IMR-90 (cell line): Measurements from ENCODE around the gene FADS1. TPM values are rescaled to one million over a fixed set of nuclear protein-coding genes. Genes with fewer than 3 reads are reported as not detected.

Experiments used
- ATAC-seq: fragments of 200-7000 bp; cut with Tn5 transposase; 2 replicates; pipeline ENCODE4 v1.9.1; 2020; ENCODE audit warnings: low read depth, mild to moderate bottlenecking, moderate library complexity
- BruUV-seq: library from RNA; stranded (reverse); fragments of 400-500 nt; replicated peaks from 2 replicates; lab custom pipeline; 2021; lab: Mats Ljungman, UMichigan
- CTCF ChIA-PET: fragments of 300-600 bp; formaldehyde crosslinking; extraction: SDS; loops from one replicate; lab custom pipeline; 2021; ENCODE audit warnings: antibody characterized with exemption; lab: Yijun Ruan, JAX
- POLR2A ChIA-PET: fragments of 300-600 bp; sonication (Branson Sonifier 250); formaldehyde crosslinking; loops from one replicate; lab custom pipeline; 2022; ENCODE audit warnings: antibody characterized with exemption; ENCODE audit not compliant: unreplicated experiment; lab: Charles Lee
- DNase-seq: peaks from one replicate; pipeline ENCODE4 v3.0.0; 2013
- H2AFZ ChIP-seq: replicated peaks from 2 replicates; pipeline ENCODE3; 2013; ENCODE audit warnings: low read length, mild to moderate bottlenecking; ENCODE audit not compliant: poor library complexity
- H2AK5ac ChIP-seq: 2 replicates; pipeline ENCODE4 v1.6.1; 2013; ENCODE audit warnings: low read depth, low read length, inconsistent platforms
- H2AK9ac ChIP-seq: replicated peaks from 2 replicates; pipeline ENCODE3; 2013; ENCODE audit warnings: mild to moderate bottlenecking, low read depth, low read length, moderate library complexity; ENCODE audit not compliant: poor library complexity
- H2BK120ac ChIP-seq: 2 replicates; pipeline ENCODE4 v1.6.1; 2013; ENCODE audit warnings: low read depth, low read length, inconsistent platforms
- H2BK15ac ChIP-seq: 3 replicates; pipeline ENCODE4 v1.6.1; 2013; ENCODE audit warnings: low read depth, low read length, inconsistent platforms
- H2BK20ac ChIP-seq: 2 replicates; pipeline ENCODE4 v1.6.1; 2013; ENCODE audit warnings: low read depth, mild to moderate bottlenecking, inconsistent platforms, low read length, moderate library complexity
- H2BK5ac ChIP-seq: 2 replicates; pipeline ENCODE4 v1.6.1; 2013; ENCODE audit warnings: mild to moderate bottlenecking, low read depth, low read length, inconsistent platforms; ENCODE audit not compliant: poor library complexity, severe bottlenecking
- H3K14ac ChIP-seq: replicated peaks from 2 replicates; pipeline ENCODE4 v1.6.1; 2013; ENCODE audit warnings: low read depth, low read length, inconsistent platforms
- H3K18ac ChIP-seq: 2 replicates; pipeline ENCODE4 v1.6.1; 2013; ENCODE audit warnings: low read depth, low read length, control low read depth
- H3K23ac ChIP-seq: 2 replicates; pipeline ENCODE4 v1.6.1; 2013; ENCODE audit warnings: low read depth, low read length, inconsistent platforms
- H3K27ac ChIP-seq: 2 replicates; pipeline ENCODE4 v1.5.1; 2013; ENCODE audit warnings: mild to moderate bottlenecking, control low read depth, low read length; ENCODE audit not compliant: insufficient read depth
- H3K27me3 ChIP-seq: 2 replicates; pipeline ENCODE4 v1.6.1; 2013; ENCODE audit warnings: low read length; ENCODE audit not compliant: control insufficient read depth, insufficient read depth
- H3K36me3 ChIP-seq: 2 replicates; pipeline ENCODE4 v1.6.1; 2013; ENCODE audit warnings: low read length, mixed read lengths; ENCODE audit not compliant: control insufficient read depth, insufficient read depth
- H3K4ac ChIP-seq: 2 replicates; pipeline ENCODE4 v1.6.1; 2013; ENCODE audit warnings: low read depth, low read length, inconsistent platforms
- H3K4me1 ChIP-seq: 2 replicates; pipeline ENCODE4 v1.6.1; 2013; ENCODE audit warnings: low read length, mixed read lengths; ENCODE audit not compliant: control insufficient read depth, insufficient read depth
- H3K4me2 ChIP-seq: 2 replicates; pipeline ENCODE4 v1.6.1; 2013; ENCODE audit warnings: low read depth, mild to moderate bottlenecking, control low read depth, low read length, moderate library complexity
- H3K4me3 ChIP-seq: 2 replicates; pipeline ENCODE4 v1.5.1; 2013; ENCODE audit warnings: low read depth, mild to moderate bottlenecking, control low read depth, low read length, moderate library complexity; ENCODE audit not compliant: insufficient read depth
- H3K56ac ChIP-seq: 2 replicates; pipeline ENCODE4 v1.6.1; 2013; ENCODE audit warnings: low read length, inconsistent platforms; ENCODE audit not compliant: insufficient read depth; ENCODE audit errors: extremely low read depth
- H3K79me1 ChIP-seq, 2 experiments: 2 replicates each; pipeline ENCODE4 v1.6.1; 2013; ENCODE audit warnings: low read length in 2 of 2, inconsistent platforms in 1 of 2, low read depth in 1 of 2
- H3K9ac ChIP-seq: 2 replicates; pipeline ENCODE4 v1.6.1; 2013; ENCODE audit warnings: low read depth, low read length, control low read depth
- H3K9me1 ChIP-seq: 2 replicates; pipeline ENCODE4 v1.6.1; 2013; ENCODE audit warnings: low read length, inconsistent platforms; ENCODE audit not compliant: insufficient read depth
- H3K9me3 ChIP-seq: 2 replicates; pipeline ENCODE4 v1.6.1; 2013; ENCODE audit warnings: low read length; ENCODE audit not compliant: control insufficient read depth, insufficient read depth
- H4K20me1 ChIP-seq: 2 replicates; pipeline ENCODE4 v1.6.1; 2013; ENCODE audit warnings: low read length, inconsistent platforms; ENCODE audit not compliant: insufficient read depth
- H4K5ac ChIP-seq: 2 replicates; pipeline ENCODE4 v1.6.1; 2013; ENCODE audit warnings: mild to moderate bottlenecking, low read depth, low read length, control low read depth
- H4K8ac ChIP-seq, 2 experiments: 2 replicates each; pipeline ENCODE4 v1.6.1; 2013; ENCODE audit warnings: low read depth in 2 of 2, low read length in 2 of 2, control low read depth in 1 of 2, inconsistent platforms in 1 of 2
- H4K91ac ChIP-seq: 2 replicates; pipeline ENCODE4 v1.6.1; 2013; ENCODE audit warnings: low read depth, low read length, inconsistent platforms; ENCODE audit not compliant: insufficient read depth
- BHLHE40 ChIP-seq: fragments of 150-350 bp; IDR thresholded peaks from 2 replicates; pipeline ENCODE4 v1.6.1; 2016; ENCODE audit warnings: mild to moderate bottlenecking, low read depth, low read length
- CEBPB ChIP-seq: IDR thresholded peaks from 2 replicates; pipeline ENCODE4 v1.6.1; 2012; ENCODE audit warnings: low read depth, low read length, improper control_type of control experiment
- CHD1 ChIP-seq: IDR thresholded peaks from 2 replicates; pipeline ENCODE4 v1.6.1; 2012; ENCODE audit warnings: low read depth, low read length, improper control_type of control experiment
- MAFK ChIP-seq: IDR thresholded peaks from 2 replicates; pipeline ENCODE4 v1.6.1; 2012; ENCODE audit warnings: low read depth, low read length, improper control_type of control experiment
- MAZ ChIP-seq: IDR thresholded peaks from 2 replicates; pipeline ENCODE4 v1.6.1; 2012; ENCODE audit warnings: low read depth, mild to moderate bottlenecking, low read length, improper control_type of control experiment, moderate library complexity, borderline replicate concordance
- MXI1 ChIP-seq: IDR thresholded peaks from 2 replicates; pipeline ENCODE4 v1.6.1; 2012; ENCODE audit warnings: low read depth, mild to moderate bottlenecking, low read length, moderate library complexity, borderline replicate concordance
- NFE2L2 ChIP-seq: fragments of 150-350 bp; IDR thresholded peaks from 2 replicates; pipeline ENCODE4 v1.6.1; 2016; ENCODE audit warnings: low read depth, mild to moderate bottlenecking, low read length
- POLR2A ChIP-seq: IDR thresholded peaks from 2 replicates; pipeline ENCODE4 v1.6.1; 2012; ENCODE audit warnings: mild to moderate bottlenecking, low read depth, low read length
- RCOR1 ChIP-seq: IDR thresholded peaks from 2 replicates; pipeline ENCODE4 v1.6.1; 2012; ENCODE audit warnings: mild to moderate bottlenecking, low read length, improper control_type of control experiment; ENCODE audit not compliant: insufficient replicate concordance
- RFX5 ChIP-seq: IDR thresholded peaks from 2 replicates; pipeline ENCODE4 v1.8.0; 2012; ENCODE audit warnings: low read depth, mild to moderate bottlenecking, low read length, moderate library complexity
- SMC3 ChIP-seq: fragments of 150-350 bp; IDR thresholded peaks from 2 replicates; pipeline ENCODE4 v1.6.1; 2016; ENCODE audit warnings: low read depth, mild to moderate bottlenecking, antibody characterized with exemption, low read length, moderate library complexity
- WGBS, 2 experiments: methylation state at CpG; one replicate each; pipeline versions ENCODE4 v1.1.5 to v1.1.7; 2013; ENCODE audit warnings: missing lambda C conversion rate in 2 of 2; ENCODE audit not compliant: insufficient read length in 1 of 2; ENCODE audit errors: extremely low coverage in 2 of 2; 5-methylcytosine and 5-hydroxymethylcytosine counted together
- dilution Hi-C: fragments of 300-500 bp; cut with HindIII; formaldehyde crosslinking; loops from one replicate; pipeline ENCODE4 v1.14.3; 2018; ENCODE audit warnings: low sequenced_read_pairs; ENCODE audit not compliant: unreplicated experiment
- in situ Hi-C: fragments of 300-500 bp; cut with MboI; formaldehyde crosslinking; loops from 3 replicates; pipeline ENCODE4 v1.14.3; 2019; ENCODE audit warnings: low sequenced_read_pairs, inconsistent platforms, mixed read lengths
- intact Hi-C: fragments of 100-400 bp; cut with micrococcal nuclease; formaldehyde crosslinking; loops from 2 replicates; pipeline ENCODE4 v1.10.0; 2022
- polyA plus RNA-seq, 3 experiments: library from polyadenylated mRNA; depleted of rRNA; stranded (reverse); fragments of >200 nt; gene quantifications; 2 replicates each; pipeline ENCODE4 v1.2.3, GENCODE V29; 2012; ENCODE audit warnings: low replicate concordance in 1 of 3
- total RNA-seq: library from RNA; depleted of rRNA; stranded (reverse); fragments of >200 nt; gene quantifications from 2 replicates; pipeline ENCODE4 v1.2.3, GENCODE V29; 2012
- TF ChIP-seq, protein P1 (sequence below): fragments of 150-350 bp; IDR thresholded peaks from 2 replicates; pipeline ENCODE4 v1.6.1; 2017; ENCODE audit warnings: mild to moderate bottlenecking, antibody characterized with exemption, low read length, low read depth
- TF ChIP-seq, protein P2 (sequence below): fragments of 150-350 bp; IDR thresholded peaks from 2 replicates; pipeline ENCODE4 v1.6.1; 2016; ENCODE audit warnings: low read depth, mild to moderate bottlenecking, low read length, moderate library complexity, borderline replicate concordance
- TF ChIP-seq, protein P3 (sequence below): conservative IDR thresholded peaks from 2 replicates; pipeline ENCODE4 v1.5.1; 2012; ENCODE audit warnings: mild to moderate bottlenecking, low read depth, low read length, improper control_type of control experiment

Gene FADS1
- total and polyA plus RNA-seq, 2 of the 4 experiments (the other 2 are of a cell fraction), result 16.3 to 18.4 TPM

DNA sequence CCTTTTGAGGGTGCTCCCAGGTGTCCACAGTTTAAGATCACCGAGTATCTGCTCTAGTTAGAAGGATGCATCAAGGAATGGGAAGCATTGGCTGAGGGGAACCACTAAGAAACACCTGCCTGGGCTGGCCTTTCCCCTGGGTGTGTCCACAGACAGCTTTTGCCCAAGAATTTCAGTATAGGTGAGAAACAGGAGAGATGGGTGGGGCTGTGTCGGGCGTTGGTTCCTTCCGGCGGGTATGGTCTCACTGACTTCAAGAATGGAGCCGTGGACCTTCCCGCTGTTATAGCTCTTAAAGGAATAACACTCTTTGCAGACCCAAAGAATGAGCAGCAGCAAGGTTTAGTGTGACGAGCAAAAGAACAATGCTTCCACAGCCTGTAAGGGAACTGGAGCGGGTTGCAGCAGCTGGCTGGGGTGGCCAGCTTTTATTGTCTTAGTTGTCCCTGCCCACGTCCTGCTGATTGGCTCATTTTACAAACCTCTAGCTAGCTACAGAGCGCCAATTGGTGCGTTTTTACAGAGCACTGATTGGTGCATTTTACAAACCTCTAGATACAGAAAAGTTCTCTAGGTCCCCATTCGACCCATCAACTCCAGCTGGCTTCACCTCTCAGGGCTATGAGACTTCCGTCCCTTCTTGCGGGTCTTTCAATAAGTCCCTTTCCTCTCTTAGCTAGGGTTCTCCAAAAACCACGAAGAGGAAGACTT is 2.4 kb downstream of the FADS1 start:
- H3K27me3 ChIP-seq, result no peaks in the 10 kb centered on the region
- peak overlapping the region; percentile 85; the same call in 2 of the 3 replicates for H2BK15ac ChIP-seq
- dilution Hi-C loops (no loop called here), intact Hi-C loops (no loop called here), in situ Hi-C loops (no loop called here)
- H4K20me1 ChIP-seq, result no peaks in the 10 kb centered on the region; the same call in 1 of the 2 replicates
- ATAC-seq (no peak), DNase-seq (no peak)
- peak overlapping the region; percentile 82 for H3K9ac ChIP-seq
- ChIA-PET POLR2A (interaction anchor here (0.8 to 1.5 kb wide), 3 partner anchors 9 to 23 kb away, joined by 3 to 7 read pairs (median 6); partner anchors contain the start of gene FADS2), CTCF (interaction anchor here (0.7 to 1.4 kb wide), 4 partner anchors 9 to 268 kb away, joined by 3 read pairs; no protein-coding TSS in a partner anchor)
- peak overlapping the region; percentile 50 for H3K4me3 ChIP-seq
- H3K56ac ChIP-seq, result peak overlapping the region; percentile 76
- no TSS peak for BruUV-seq
- peak overlapping the region; percentile 90 for H3K27ac ChIP-seq
- peak overlapping the region; percentile 97 for H3K4ac ChIP-seq
- peak overlapping the region; percentile 84 for H2BK5ac ChIP-seq
- peak overlapping the region; percentile 53 for H4K5ac ChIP-seq
- H3K9me3 ChIP-seq, result no peaks in the 10 kb centered on the region
- H4K8ac ChIP-seq, result peak overlapping the region; percentile 89 to 98
- peaks cover 32% of the 10 kb centered on the region for H3K36me3 ChIP-seq
- peaks cover 14% of the 10 kb centered on the region for H3K9me1 ChIP-seq
- H3K23ac ChIP-seq, result peak overlapping the region; percentile 98
- peak overlapping the region; percentile 91; the same call in 1 of the 2 replicates for H2AK5ac ChIP-seq
- peak overlapping the region; percentile 96 for H2BK20ac ChIP-seq
- H3K79me1 ChIP-seq, result peaks cover 7 to 44% of the 10 kb centered on the region in 2 experiments; a peak in 3 of 4 replicates
- H4K91ac ChIP-seq, result peak overlapping the region; percentile 90
- TF ChIP-seq, protein P1, sequence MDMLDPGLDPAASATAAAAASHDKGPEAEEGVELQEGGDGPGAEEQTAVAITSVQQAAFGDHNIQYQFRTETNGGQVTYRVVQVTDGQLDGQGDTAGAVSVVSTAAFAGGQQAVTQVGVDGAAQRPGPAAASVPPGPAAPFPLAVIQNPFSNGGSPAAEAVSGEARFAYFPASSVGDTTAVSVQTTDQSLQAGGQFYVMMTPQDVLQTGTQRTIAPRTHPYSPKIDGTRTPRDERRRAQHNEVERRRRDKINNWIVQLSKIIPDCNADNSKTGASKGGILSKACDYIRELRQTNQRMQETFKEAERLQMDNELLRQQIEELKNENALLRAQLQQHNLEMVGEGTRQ, result no peak
- TF ChIP-seq MXI1, result no peak
- TF ChIP-seq CEBPB, result no peak
- TF ChIP-seq SMC3, result no peak
- TF ChIP-seq MAZ, result no peak
- TF ChIP-seq NFE2L2, result no peak
- TF ChIP-seq POLR2A, result no peak
- no peak for TF ChIP-seq MAFK
- TF ChIP-seq, protein P2, sequence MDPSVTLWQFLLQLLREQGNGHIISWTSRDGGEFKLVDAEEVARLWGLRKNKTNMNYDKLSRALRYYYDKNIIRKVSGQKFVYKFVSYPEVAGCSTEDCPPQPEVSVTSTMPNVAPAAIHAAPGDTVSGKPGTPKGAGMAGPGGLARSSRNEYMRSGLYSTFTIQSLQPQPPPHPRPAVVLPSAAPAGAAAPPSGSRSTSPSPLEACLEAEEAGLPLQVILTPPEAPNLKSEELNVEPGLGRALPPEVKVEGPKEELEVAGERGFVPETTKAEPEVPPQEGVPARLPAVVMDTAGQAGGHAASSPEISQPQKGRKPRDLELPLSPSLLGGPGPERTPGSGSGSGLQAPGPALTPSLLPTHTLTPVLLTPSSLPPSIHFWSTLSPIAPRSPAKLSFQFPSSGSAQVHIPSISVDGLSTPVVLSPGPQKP, result no peak
- TF ChIP-seq RCOR1, result no peak
- TF ChIP-seq CHD1, result no peak
- TF ChIP-seq BHLHE40, result no peak
- TF ChIP-seq, protein P3, sequence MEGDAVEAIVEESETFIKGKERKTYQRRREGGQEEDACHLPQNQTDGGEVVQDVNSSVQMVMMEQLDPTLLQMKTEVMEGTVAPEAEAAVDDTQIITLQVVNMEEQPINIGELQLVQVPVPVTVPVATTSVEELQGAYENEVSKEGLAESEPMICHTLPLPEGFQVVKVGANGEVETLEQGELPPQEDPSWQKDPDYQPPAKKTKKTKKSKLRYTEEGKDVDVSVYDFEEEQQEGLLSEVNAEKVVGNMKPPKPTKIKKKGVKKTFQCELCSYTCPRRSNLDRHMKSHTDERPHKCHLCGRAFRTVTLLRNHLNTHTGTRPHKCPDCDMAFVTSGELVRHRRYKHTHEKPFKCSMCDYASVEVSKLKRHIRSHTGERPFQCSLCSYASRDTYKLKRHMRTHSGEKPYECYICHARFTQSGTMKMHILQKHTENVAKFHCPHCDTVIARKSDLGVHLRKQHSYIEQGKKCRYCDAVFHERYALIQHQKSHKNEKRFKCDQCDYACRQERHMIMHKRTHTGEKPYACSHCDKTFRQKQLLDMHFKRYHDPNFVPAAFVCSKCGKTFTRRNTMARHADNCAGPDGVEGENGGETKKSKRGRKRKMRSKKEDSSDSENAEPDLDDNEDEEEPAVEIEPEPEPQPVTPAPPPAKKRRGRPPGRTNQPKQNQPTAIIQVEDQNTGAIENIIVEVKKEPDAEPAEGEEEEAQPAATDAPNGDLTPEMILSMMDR, result no peak
- TF ChIP-seq RFX5, result no peak
- H2AFZ ChIP-seq, result peak overlapping the region; percentile 95
- peaks cover 3% of the 10 kb centered on the region; the same call in 1 of the 2 replicates for H3K4me1 ChIP-seq
- H2BK120ac ChIP-seq, result peak overlapping the region; percentile 91
- H3K18ac ChIP-seq, result peak overlapping the region; percentile 36
- H3K14ac ChIP-seq, result peak overlapping the region; percentile 99
- peak overlapping the region; percentile 98 for H2AK9ac ChIP-seq
- WGBS, 2 experiments, result 82% methylated on average over 9 of the region's 16 CpGs; no CpG with 5 or more reads in 1 of the 2 experiments
- H3K4me2 ChIP-seq, result peak overlapping the region; percentile 81
